IMR-90 (cell line): Measurements from ENCODE around the gene HACL1. TPM values are rescaled to one million over a fixed set of nuclear protein-coding genes. Genes with fewer than 3 reads are reported as not detected.
"Not testable (repeated sequence)": the region's sequence is repeated elsewhere in the genome, so short reads cannot be mapped to it uniquely, and the experiment has no call there.

Experiments used
- ATAC-seq: fragments of 200-7000 bp; cut with Tn5 transposase; 2 replicates; pipeline ENCODE4 v1.9.1; 2020; ENCODE audit warnings: low read depth, mild to moderate bottlenecking, moderate library complexity
- BruUV-seq: library from RNA; stranded (reverse); fragments of 400-500 nt; replicated peaks from 2 replicates; lab custom pipeline; 2021; lab: Mats Ljungman, UMichigan
- CTCF ChIA-PET: fragments of 300-600 bp; formaldehyde crosslinking; extraction: SDS; loops from one replicate; lab custom pipeline; 2021; ENCODE audit warnings: antibody characterized with exemption; lab: Yijun Ruan, JAX
- POLR2A ChIA-PET: fragments of 300-600 bp; sonication (Branson Sonifier 250); formaldehyde crosslinking; loops from one replicate; lab custom pipeline; 2022; ENCODE audit warnings: antibody characterized with exemption; ENCODE audit not compliant: unreplicated experiment; lab: Charles Lee
- DNase-seq: peaks from one replicate; pipeline ENCODE4 v3.0.0; 2013
- H2AFZ ChIP-seq: replicated peaks from 2 replicates; pipeline ENCODE3; 2013; ENCODE audit warnings: low read length, mild to moderate bottlenecking; ENCODE audit not compliant: poor library complexity
- H2AK5ac ChIP-seq: 2 replicates; pipeline ENCODE4 v1.6.1; 2013; ENCODE audit warnings: low read depth, low read length, inconsistent platforms
- H2AK9ac ChIP-seq: replicated peaks from 2 replicates; pipeline ENCODE3; 2013; ENCODE audit warnings: mild to moderate bottlenecking, low read depth, low read length, moderate library complexity; ENCODE audit not compliant: poor library complexity
- H2BK120ac ChIP-seq: 2 replicates; pipeline ENCODE4 v1.6.1; 2013; ENCODE audit warnings: low read depth, low read length, inconsistent platforms
- H2BK15ac ChIP-seq: 3 replicates; pipeline ENCODE4 v1.6.1; 2013; ENCODE audit warnings: low read depth, low read length, inconsistent platforms
- H2BK20ac ChIP-seq: 2 replicates; pipeline ENCODE4 v1.6.1; 2013; ENCODE audit warnings: low read depth, mild to moderate bottlenecking, inconsistent platforms, low read length, moderate library complexity
- H2BK5ac ChIP-seq: 2 replicates; pipeline ENCODE4 v1.6.1; 2013; ENCODE audit warnings: mild to moderate bottlenecking, low read depth, low read length, inconsistent platforms; ENCODE audit not compliant: poor library complexity, severe bottlenecking
- H3K14ac ChIP-seq: replicated peaks from 2 replicates; pipeline ENCODE4 v1.6.1; 2013; ENCODE audit warnings: low read depth, low read length, inconsistent platforms
- H3K18ac ChIP-seq: 2 replicates; pipeline ENCODE4 v1.6.1; 2013; ENCODE audit warnings: low read depth, low read length, control low read depth
- H3K23ac ChIP-seq: 2 replicates; pipeline ENCODE4 v1.6.1; 2013; ENCODE audit warnings: low read depth, low read length, inconsistent platforms
- H3K27ac ChIP-seq: 2 replicates; pipeline ENCODE4 v1.5.1; 2013; ENCODE audit warnings: mild to moderate bottlenecking, control low read depth, low read length; ENCODE audit not compliant: insufficient read depth
- H3K27me3 ChIP-seq: 2 replicates; pipeline ENCODE4 v1.6.1; 2013; ENCODE audit warnings: low read length; ENCODE audit not compliant: control insufficient read depth, insufficient read depth
- H3K36me3 ChIP-seq: 2 replicates; pipeline ENCODE4 v1.6.1; 2013; ENCODE audit warnings: low read length, mixed read lengths; ENCODE audit not compliant: control insufficient read depth, insufficient read depth
- H3K4ac ChIP-seq: 2 replicates; pipeline ENCODE4 v1.6.1; 2013; ENCODE audit warnings: low read depth, low read length, inconsistent platforms
- H3K4me1 ChIP-seq: 2 replicates; pipeline ENCODE4 v1.6.1; 2013; ENCODE audit warnings: low read length, mixed read lengths; ENCODE audit not compliant: control insufficient read depth, insufficient read depth
- H3K4me2 ChIP-seq: 2 replicates; pipeline ENCODE4 v1.6.1; 2013; ENCODE audit warnings: low read depth, mild to moderate bottlenecking, control low read depth, low read length, moderate library complexity
- H3K4me3 ChIP-seq: 2 replicates; pipeline ENCODE4 v1.5.1; 2013; ENCODE audit warnings: low read depth, mild to moderate bottlenecking, control low read depth, low read length, moderate library complexity; ENCODE audit not compliant: insufficient read depth
- H3K56ac ChIP-seq: 2 replicates; pipeline ENCODE4 v1.6.1; 2013; ENCODE audit warnings: low read length, inconsistent platforms; ENCODE audit not compliant: insufficient read depth; ENCODE audit errors: extremely low read depth
- H3K79me1 ChIP-seq, 2 experiments: 2 replicates each; pipeline ENCODE4 v1.6.1; 2013; ENCODE audit warnings: low read length in 2 of 2, inconsistent platforms in 1 of 2, low read depth in 1 of 2
- H3K9ac ChIP-seq: 2 replicates; pipeline ENCODE4 v1.6.1; 2013; ENCODE audit warnings: low read depth, low read length, control low read depth
- H3K9me1 ChIP-seq: 2 replicates; pipeline ENCODE4 v1.6.1; 2013; ENCODE audit warnings: low read length, inconsistent platforms; ENCODE audit not compliant: insufficient read depth
- H3K9me3 ChIP-seq: 2 replicates; pipeline ENCODE4 v1.6.1; 2013; ENCODE audit warnings: low read length; ENCODE audit not compliant: control insufficient read depth, insufficient read depth
- H4K20me1 ChIP-seq: 2 replicates; pipeline ENCODE4 v1.6.1; 2013; ENCODE audit warnings: low read length, inconsistent platforms; ENCODE audit not compliant: insufficient read depth
- H4K5ac ChIP-seq: 2 replicates; pipeline ENCODE4 v1.6.1; 2013; ENCODE audit warnings: mild to moderate bottlenecking, low read depth, low read length, control low read depth
- H4K8ac ChIP-seq, 2 experiments: 2 replicates each; pipeline ENCODE4 v1.6.1; 2013; ENCODE audit warnings: low read depth in 2 of 2, low read length in 2 of 2, control low read depth in 1 of 2, inconsistent platforms in 1 of 2
- H4K91ac ChIP-seq: 2 replicates; pipeline ENCODE4 v1.6.1; 2013; ENCODE audit warnings: low read depth, low read length, inconsistent platforms; ENCODE audit not compliant: insufficient read depth
- whole genome bisulfite sequencing, 2 experiments: methylation state at CpG; one replicate each; pipeline versions ENCODE4 v1.1.5 to v1.1.7; 2013; ENCODE audit warnings: missing lambda C conversion rate in 2 of 2; ENCODE audit not compliant: insufficient read length in 1 of 2; ENCODE audit errors: extremely low coverage in 2 of 2; 5-methylcytosine and 5-hydroxymethylcytosine counted together
- dilution Hi-C: fragments of 300-500 bp; cut with HindIII; formaldehyde crosslinking; loops from one replicate; pipeline ENCODE4 v1.14.3; 2018; ENCODE audit warnings: low sequenced_read_pairs; ENCODE audit not compliant: unreplicated experiment
- in situ Hi-C: fragments of 300-500 bp; cut with MboI; formaldehyde crosslinking; loops from 3 replicates; pipeline ENCODE4 v1.14.3; 2019; ENCODE audit warnings: low sequenced_read_pairs, inconsistent platforms, mixed read lengths
- intact Hi-C: fragments of 100-400 bp; cut with micrococcal nuclease; formaldehyde crosslinking; loops from 2 replicates; pipeline ENCODE4 v1.10.0; 2022
- polyA plus RNA-seq, 3 experiments: library from polyadenylated mRNA; depleted of rRNA; stranded (reverse); fragments of >200 nt; gene quantifications; 2 replicates each; pipeline ENCODE4 v1.2.3, GENCODE V29; 2012; ENCODE audit warnings: low replicate concordance in 1 of 3
- total RNA-seq: library from RNA; depleted of rRNA; stranded (reverse); fragments of >200 nt; gene quantifications from 2 replicates; pipeline ENCODE4 v1.2.3, GENCODE V29; 2012

The HACL1 gene
- total and polyA plus RNA-seq, 2 of the 4 experiments (the other 2 are of a cell fraction), result 9.9 to 28.1 TPM

DNA sequence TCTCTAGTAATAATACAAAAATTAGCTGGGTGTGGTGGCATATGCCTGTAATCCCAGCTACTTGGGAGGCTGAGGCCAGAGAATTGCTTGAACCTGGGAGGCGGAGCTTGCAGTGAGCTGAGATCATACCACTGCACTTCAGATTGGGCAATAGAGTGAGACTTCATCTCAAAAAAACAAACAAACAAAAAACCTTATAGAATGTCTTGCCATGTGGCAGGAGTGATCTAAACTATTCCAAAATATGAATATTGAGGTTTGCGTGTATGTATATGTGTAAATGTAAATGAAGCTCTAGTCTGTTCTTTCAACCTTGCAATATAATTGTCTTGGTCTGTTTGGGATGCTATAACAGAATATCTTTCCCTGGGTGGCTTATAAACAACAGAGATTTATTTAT is 68.8 kb downstream of the HACL1 start:
- POLR2A ChIA-PET, BruUV-seq, CTCF ChIA-PET, H2BK5ac ChIP-seq, H3K4me3 ChIP-seq, H4K91ac ChIP-seq, H3K27me3 ChIP-seq, H2AK5ac ChIP-seq, H3K9me1 ChIP-seq, ATAC-seq, H2BK15ac ChIP-seq, intact Hi-C loops, DNase-seq, H3K9ac ChIP-seq, H3K14ac ChIP-seq, H3K27ac ChIP-seq, H2AFZ ChIP-seq, H3K79me1 ChIP-seq, H3K4me1 ChIP-seq, H3K4me2 ChIP-seq, H2BK20ac ChIP-seq, H4K5ac ChIP-seq, H3K18ac ChIP-seq, H3K4ac ChIP-seq, in situ Hi-C loops, H3K56ac ChIP-seq, H4K20me1 ChIP-seq, H3K36me3 ChIP-seq, H2AK9ac ChIP-seq, H2BK120ac ChIP-seq, H4K8ac ChIP-seq, H3K9me3 ChIP-seq, dilution Hi-C loops, H3K23ac ChIP-seq: not testable (repeated sequence)
- no CpG with 5 or more reads among the region's 2 CpGs for WGBS, 2 experiments
